GM23338 (cell line): ENCODE results near the gene ERVK3-1. TPM values are rescaled to one million over a fixed set of nuclear protein-coding genes. Genes with fewer than 3 reads are reported as not detected.

Experiments
- ATAC-seq: fragments of 200-7000 bp; cut with Tn5 transposase; 3 replicates; pipeline ENCODE4 v1.9.1; 2020
- DNase-seq: peaks from one replicate; pipeline ENCODE4 v3.0.0-alpha.2; 2015; ENCODE audit warnings: low spot score
- H2AFZ ChIP-seq: fragments of 200-600 bp; sonication (generic); 2 replicates; pipeline ENCODE4 v1.8.0; 2016; ENCODE audit warnings: antibody characterized with exemption, mild to moderate bottlenecking, moderate library complexity
- H3F3A ChIP-seq: fragments of 200-600 bp; sonication (generic); replicated peaks from 2 replicates; pipeline ENCODE4 v1.8.0; 2017; ENCODE audit warnings: antibody characterized with exemption, mixed run types, low read depth
- H3K27ac ChIP-seq: fragments of 200-600 bp; sonication (generic); 2 replicates; pipeline ENCODE4 v1.6.1; 2016; ENCODE audit warnings: low read depth
- H3K27me3 ChIP-seq: fragments of 200-600 bp; sonication (generic); 2 replicates; pipeline ENCODE4 v1.8.0; 2016; ENCODE audit warnings: mild to moderate bottlenecking, mixed run types, moderate library complexity; ENCODE audit not compliant: insufficient read depth
- H3K36me3 ChIP-seq: fragments of 200-600 bp; sonication (generic); 2 replicates; pipeline ENCODE4 v1.8.0; 2016; ENCODE audit warnings: mild to moderate bottlenecking; ENCODE audit not compliant: insufficient read depth
- H3K4me1 ChIP-seq: fragments of 200-600 bp; sonication (generic); 2 replicates; pipeline ENCODE4 v1.8.0; 2016; ENCODE audit warnings: mild to moderate bottlenecking, moderate library complexity; ENCODE audit not compliant: insufficient read depth
- H3K4me2 ChIP-seq: fragments of 200-600 bp; sonication (generic); 2 replicates; pipeline ENCODE4 v1.7.1; 2017; ENCODE audit warnings: mixed run types
- H3K4me3 ChIP-seq: fragments of 200-600 bp; sonication (generic); 2 replicates; pipeline ENCODE4 v1.6.1; 2016; ENCODE audit warnings: mixed run types
- H3K79me2 ChIP-seq: fragments of 200-600 bp; sonication (generic); replicated peaks from 2 replicates; pipeline ENCODE4 v1.8.0; 2017; ENCODE audit warnings: mild to moderate bottlenecking; ENCODE audit not compliant: insufficient read depth
- H3K9me2 ChIP-seq: fragments of 200-600 bp; sonication (generic); 2 replicates; pipeline ENCODE4 v1.8.0; 2017; ENCODE audit not compliant: insufficient read depth
- H4K20me1 ChIP-seq: fragments of 200-600 bp; sonication (generic); replicated peaks from 2 replicates; pipeline ENCODE4 v1.8.0; 2017; ENCODE audit warnings: mild to moderate bottlenecking; ENCODE audit not compliant: insufficient read depth
- H3K27ac Mint-ChIP-seq: 2 replicates; pipeline ENCODE4 v1.8.0; 2020; ENCODE audit warnings: inconsistent platforms, mild to moderate bottlenecking, moderate library complexity, mixed read lengths
- H3K27me3 Mint-ChIP-seq: 3 replicates; pipeline ENCODE4 v1.8.0; 2022; ENCODE audit warnings: low read depth, mild to moderate bottlenecking, moderate library complexity, mixed read lengths, inconsistent platforms; ENCODE audit not compliant: insufficient read depth, poor library complexity
- H3K36me3 Mint-ChIP-seq: 3 replicates; pipeline ENCODE4 v1.8.0; 2021; ENCODE audit warnings: low read depth, mild to moderate bottlenecking, inconsistent platforms, moderate library complexity, mixed read lengths
- H3K4me1 Mint-ChIP-seq: 3 replicates; pipeline ENCODE4 v1.8.0; 2020; ENCODE audit warnings: mild to moderate bottlenecking, inconsistent platforms, mixed read lengths
- H3K4me3 Mint-ChIP-seq: 3 replicates; pipeline ENCODE4 v1.8.0; 2021; ENCODE audit warnings: moderate library complexity, mild to moderate bottlenecking, inconsistent platforms, mixed read lengths
- H3K9me3 Mint-ChIP-seq: 3 replicates; pipeline ENCODE4 v1.8.0; 2020; ENCODE audit warnings: moderate library complexity, mild to moderate bottlenecking, inconsistent platforms, mixed read lengths
- CREB1 ChIP-seq: fragments of 250-450 bp; sonication (Bioruptor Pico); IDR thresholded peaks from 2 replicates; pipeline ENCODE4 v1.5.0; 2020; ENCODE audit warnings: low read depth, mild to moderate bottlenecking, moderate library complexity
- CTCF ChIP-seq, 2 experiments: fragments of 200-600 bp in 1 of 2; sonication (generic) in 1 of 2; conservative IDR thresholded peaks; 2 replicates each; pipeline versions ENCODE4 v1.5.1 to v1.6.1; 2016 to 2017; ENCODE audit warnings: antibody characterized with exemption in 2 of 2, low read depth in 2 of 2, mild to moderate bottlenecking in 2 of 2, moderate library complexity in 1 of 2
- ETS1 ChIP-seq: IDR thresholded peaks from 2 replicates; pipeline ENCODE4 v1.6.1; 2016; ENCODE audit warnings: antibody characterized with exemption
- EZH2 ChIP-seq: fragments of 200-600 bp; sonication (generic); IDR thresholded peaks from one replicate; pipeline ENCODE4 v1.8.0; 2017; ENCODE audit warnings: antibody characterized with exemption, mild to moderate bottlenecking, low read depth; ENCODE audit not compliant: unreplicated experiment
- JUNB ChIP-seq: IDR thresholded peaks from one replicate; pipeline ENCODE4 v1.6.1; 2016; ENCODE audit warnings: antibody characterized with exemption; ENCODE audit not compliant: unreplicated experiment
- NANOG ChIP-seq: IDR thresholded peaks from 2 replicates; pipeline ENCODE4 v1.6.1; 2016; ENCODE audit warnings: antibody characterized with exemption, borderline replicate concordance
- POLR2AphosphoS5 ChIP-seq: IDR thresholded peaks from 2 replicates; pipeline ENCODE4 v1.6.1; 2016; ENCODE audit warnings: antibody characterized with exemption, low read depth
- REST ChIP-seq: IDR thresholded peaks from one replicate; pipeline ENCODE4 v1.6.1; 2018; ENCODE audit warnings: antibody characterized with exemption; ENCODE audit not compliant: unreplicated experiment
- STAT1 ChIP-seq: IDR thresholded peaks from one replicate; pipeline ENCODE4 v1.6.1; 2016; ENCODE audit warnings: antibody characterized with exemption; ENCODE audit not compliant: unreplicated experiment
- ZNF114 ChIP-seq: fragments of 250-450 bp; sonication (Bioruptor Pico); IDR thresholded peaks from 2 replicates; pipeline ENCODE4 v1.5.0; 2020; ENCODE audit warnings: mild to moderate bottlenecking, moderate library complexity
- ZNF331 ChIP-seq: fragments of 250-450 bp; sonication (Bioruptor Pico); IDR thresholded peaks from 2 replicates; pipeline ENCODE4 v1.5.0; 2020; ENCODE audit warnings: low read depth, mild to moderate bottlenecking, moderate library complexity
- polyA plus RNA-seq: library from polyadenylated mRNA; unstranded; fragments of >200 nt; fragmentation: Nextera tagmentation; extraction: Ambion mirVana; gene quantifications from 2 replicates; pipeline ENCODE4 v1.2.1, GENCODE V29; 2016
- total RNA-seq: library from RNA; depleted of rRNA; stranded (reverse); fragments of >200 nt; shearing (Covaris generic); gene quantifications from 2 replicates; pipeline ENCODE4 v1.2.3, GENCODE V29; 2014

ERVK3-1 gene
- total and polyA plus RNA-seq, 2 experiments from 2014 or later = 34.4 to 66.2 TPM

GRCh38 chr19:58353717-58354477 lies 48.7 kb downstream of the ERVK3-1 start (continued):
- TF ChIP-seq REST (no peak), CREB1 (CRISPR knock-in tag) (no peak), ZNF114 (CRISPR knock-in tag) (no peak), ETS1 (no peak), CTCF (conservative IDR thresholded peaks at IDR 0.05; ENCODE audit: low read depth in 2 of 2) (no peak), NANOG (no peak), STAT1 (no peak), POLR2AphosphoS5 (no peak), JUNB (no peak)

GRCh38 chr19:58354478-58355030 lies 49.4 kb downstream of the ERVK3-1 start:
- Histone ChIP-seq H3K36me3 (no peaks in the 10 kb centered on the region), H3K79me2 (no peaks in the 10 kb centered on the region), H3K4me3 (no peak overlapping the region), H3K4me1 (no peaks in the 10 kb centered on the region; the same call in 1 of the 2 replicates), H3K4me2 (no peak overlapping the region), H3K27ac (no peak overlapping the region), H3K9me2 (no peaks in the 10 kb centered on the region), H4K20me1 (no peaks in the 10 kb centered on the region; the same call in none of the 2 replicates), H3K27me3 (peaks cover 35% of the 10 kb centered on the region), H3F3A (peaks cover 8% of the 10 kb centered on the region), H2AFZ (no peak overlapping the region)
- Mint-ChIP-seq H3K9me3 (no peaks in the 10 kb centered on the region), H3K4me1 (peaks cover 2% of the 10 kb centered on the region; the same call in 2 of the 3 replicates), H3K27ac (no peak overlapping the region), H3K36me3 (no peaks in the 10 kb centered on the region; the same call in 2 of the 3 replicates), H3K27me3 (peaks cover 3% of the 10 kb centered on the region), H3K4me3 (no peak overlapping the region; the same call in 2 of the 3 replicates)
- ATAC-seq = no peak
- DNase-seq = no peak
- TF ChIP-seq ETS1 = no peak
- TF ChIP-seq EZH2 = no peak
- no peak for TF ChIP-seq CREB1 (CRISPR knock-in tag)
- TF ChIP-seq JUNB = no peak
- no peak for TF ChIP-seq ZNF331 (CRISPR knock-in tag)
